ENCODE data around the gene IL23R. TPM values are rescaled to one million over a fixed set of nuclear protein-coding genes. Genes with fewer than 3 reads are reported as not detected.

Gene IL23R
- total RNA-seq, 1 donor from 2014 or later: 3.1 TPM

DNA sequence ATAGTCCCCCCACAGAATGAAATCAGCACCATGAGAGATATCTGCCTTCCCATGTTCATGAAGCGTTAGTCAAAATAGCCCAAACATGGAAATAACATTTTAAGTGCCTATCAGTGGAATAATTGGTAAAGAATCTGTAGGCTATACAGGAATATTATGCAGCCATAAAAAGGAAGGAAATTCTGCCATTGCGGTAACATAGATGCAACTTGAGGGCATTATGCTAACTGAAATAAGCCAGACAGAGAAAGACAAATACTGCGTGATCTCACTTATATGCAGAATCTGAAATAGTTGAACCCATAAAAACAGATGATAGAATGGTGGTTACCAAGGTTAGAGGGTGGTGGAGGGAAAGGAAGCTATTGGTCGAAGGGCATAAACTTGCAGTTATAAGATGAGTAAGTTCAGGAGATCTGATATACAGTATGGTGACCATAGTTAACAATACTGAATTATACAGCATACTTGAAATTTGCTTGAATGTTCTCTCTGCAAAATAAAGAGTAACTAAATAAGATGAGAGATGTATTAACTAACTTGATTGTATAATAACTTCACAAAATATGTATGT lies 699 bp upstream of the IL23R start:
- Mint-ChIP-seq H3K4me1 (peaks cover 36% of the 10 kb centered on the region), H3K9me3 (peaks cover 7% of the 10 kb centered on the region), H3K36me3 (ENCODE audit: low read depth) (peaks cover 6% of the 10 kb centered on the region), H3K27ac (peak overlapping the region; percentile 61), H3K27me3 (no peaks in the 10 kb centered on the region), H3K4me3 (peak overlapping the region; percentile 29)
- no peak for DNase-seq
- intact Hi-C loops (cut with micrococcal nuclease): loop anchor here (1.0 to 10.0 kb wide), 4 partner anchors 15 to 1351 kb away; partner anchors contain the start of gene SERBP1

DNA sequence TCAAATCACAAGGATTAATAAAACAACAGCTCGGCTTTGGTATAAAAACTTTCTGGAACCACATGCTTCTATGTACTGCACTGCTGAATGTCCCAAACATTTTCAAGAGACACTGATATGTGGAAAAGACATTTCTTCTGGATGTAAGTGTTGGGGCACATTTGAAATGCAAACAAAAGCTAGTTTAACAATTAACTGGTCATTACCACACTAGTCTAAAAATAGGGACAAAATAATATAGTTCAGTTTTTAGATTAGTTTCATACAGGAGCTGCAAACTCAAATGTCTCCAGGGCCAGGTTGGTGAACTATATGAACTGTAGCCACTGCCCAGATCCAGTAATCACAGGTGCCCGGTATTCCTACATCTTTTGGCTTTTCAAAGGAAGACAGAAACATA lies 3.2 kb downstream of the IL23R start:
- peaks cover 46% of the 10 kb centered on the region for H3K4me1 Mint-ChIP-seq
- intact Hi-C loops (cut with micrococcal nuclease): loop anchor here (10.0 kb wide), 1 partner anchor 1355 kb away; no protein-coding TSS in a partner anchor

DNA sequence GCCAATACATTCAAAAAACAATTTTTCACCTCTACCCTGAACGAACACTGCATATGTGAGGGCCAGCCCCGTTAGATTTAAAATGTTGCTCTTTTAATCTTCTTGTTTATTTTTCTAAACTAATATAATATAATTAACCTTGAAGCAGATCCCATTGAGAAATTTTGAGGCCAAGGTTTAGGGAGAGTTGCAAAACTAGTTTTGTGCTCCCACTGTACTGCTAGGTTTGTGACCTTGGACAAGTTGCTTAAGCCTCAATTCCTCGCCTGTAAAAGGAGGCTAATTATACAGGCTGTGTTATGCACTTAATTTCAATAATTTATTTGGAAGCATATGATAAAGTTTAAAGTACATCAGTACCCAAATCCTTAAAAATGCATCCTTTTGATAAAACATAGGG lies 3.7 kb downstream of the IL23R start:
- H3K4me1 Mint-ChIP-seq: peaks cover 47% of the 10 kb centered on the region
- no peak overlapping the region for H3K27ac Mint-ChIP-seq
- intact Hi-C loops (cut with micrococcal nuclease): loop anchor here (5.0 to 10.0 kb wide), 3 partner anchors 238 to 1355 kb away; no protein-coding TSS in a partner anchor
- no peak for DNase-seq
- no peak overlapping the region for H3K4me3 Mint-ChIP-seq
- peaks cover 6% of the 10 kb centered on the region for H3K9me3 Mint-ChIP-seq
- H3K27me3 Mint-ChIP-seq: no peaks in the 10 kb centered on the region
- H3K36me3 Mint-ChIP-seq (ENCODE audit: low read depth): peaks cover 7% of the 10 kb centered on the region

More for the DNA sequence above, 3.2 kb downstream of the IL23R start:
- Mint-ChIP-seq H3K27me3 (no peaks in the 10 kb centered on the region), H3K4me3 (no peak overlapping the region), H3K27ac (no peak overlapping the region), H3K36me3 (ENCODE audit: low read depth) (peaks cover 8% of the 10 kb centered on the region), H3K9me3 (peaks cover 6% of the 10 kb centered on the region)
- no peak for DNase-seq

DNA sequence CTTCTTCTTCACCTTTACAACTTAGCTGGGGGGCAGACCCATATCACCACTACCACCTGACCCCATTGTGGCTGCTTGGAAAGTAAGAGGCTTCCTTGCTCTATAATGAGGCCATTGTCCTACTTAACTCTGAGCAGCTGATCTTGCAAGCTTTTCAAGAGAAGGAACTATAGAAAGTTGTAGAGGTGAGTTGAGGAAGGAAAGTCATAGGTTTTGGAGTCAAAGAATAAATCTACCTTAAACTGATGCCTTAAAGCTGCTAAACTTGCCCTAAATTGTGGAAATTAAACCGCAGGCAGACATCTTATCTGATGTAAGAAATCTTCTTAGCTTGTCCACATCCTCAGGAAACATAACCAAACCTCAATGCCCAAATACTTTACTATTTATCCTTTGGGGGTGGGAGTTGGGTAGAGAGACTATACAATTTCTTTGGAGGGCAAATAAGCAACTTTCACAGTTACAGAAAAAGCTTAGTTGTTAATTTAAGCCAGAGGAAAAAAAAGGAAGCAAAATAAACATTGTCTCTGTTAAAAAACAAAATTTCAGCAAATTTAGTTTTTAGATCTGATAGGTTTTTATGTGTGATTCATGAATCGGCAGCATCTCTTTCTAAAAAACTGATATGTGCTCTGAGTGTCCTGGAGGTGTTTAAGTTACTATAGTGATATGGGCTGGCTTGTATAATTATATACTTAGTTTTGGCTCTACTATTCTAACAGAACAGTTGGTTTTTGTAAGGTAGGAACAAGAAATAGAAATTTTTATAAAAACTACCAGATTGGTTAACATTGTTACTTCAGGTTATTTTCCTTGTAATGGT lies 4.7 kb downstream of the IL23R start:
- no peaks in the 10 kb centered on the region for H3K27me3 Mint-ChIP-seq
- H3K9me3 Mint-ChIP-seq: peaks cover 12% of the 10 kb centered on the region
- peak overlapping the region; percentile 75 for H3K4me3 Mint-ChIP-seq
- H3K36me3 Mint-ChIP-seq (ENCODE audit: low read depth): peaks cover 10% of the 10 kb centered on the region
- peaks cover 52% of the 10 kb centered on the region for H3K4me1 Mint-ChIP-seq
- DNase-seq: peak; percentile 79
- H3K27ac Mint-ChIP-seq: peak overlapping the region; percentile 97
- intact Hi-C loops (cut with micrococcal nuclease): loop anchor here (5.0 to 10.0 kb wide), 2 partner anchors 239 to 886 kb away; no protein-coding TSS in a partner anchor

DNA sequence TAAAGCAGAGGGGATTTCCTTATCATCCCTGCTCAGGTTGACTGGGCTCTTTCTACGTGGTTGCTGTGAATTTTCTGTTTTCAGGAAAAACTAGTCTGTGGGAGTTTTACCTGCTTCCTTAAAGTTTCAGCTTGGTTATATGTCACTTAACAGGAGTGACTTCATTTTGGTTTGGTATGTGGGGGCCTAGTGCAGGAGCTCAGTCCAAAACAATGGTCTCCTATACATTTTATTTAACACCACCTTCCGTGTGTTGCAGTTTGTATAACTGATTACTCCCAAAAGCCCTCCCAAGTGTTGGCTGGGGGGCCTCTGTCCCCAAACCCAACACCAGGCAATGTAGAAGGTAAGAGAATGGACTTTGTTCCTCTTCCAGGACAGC lies 5.3 kb downstream of the IL23R start:
- Mint-ChIP-seq H3K27ac (peak overlapping the region; percentile 97), H3K4me1 (peaks cover 51% of the 10 kb centered on the region), H3K36me3 (ENCODE audit: low read depth) (peaks cover 13% of the 10 kb centered on the region), H3K9me3 (peaks cover 15% of the 10 kb centered on the region), H3K27me3 (no peaks in the 10 kb centered on the region), H3K4me3 (peak overlapping the region; percentile 75)
- intact Hi-C loops (cut with micrococcal nuclease): loop anchor here (5.0 to 10.0 kb wide), 2 partner anchors 239 to 887 kb away; no protein-coding TSS in a partner anchor
- DNase-seq: peak; percentile 71

DNA sequence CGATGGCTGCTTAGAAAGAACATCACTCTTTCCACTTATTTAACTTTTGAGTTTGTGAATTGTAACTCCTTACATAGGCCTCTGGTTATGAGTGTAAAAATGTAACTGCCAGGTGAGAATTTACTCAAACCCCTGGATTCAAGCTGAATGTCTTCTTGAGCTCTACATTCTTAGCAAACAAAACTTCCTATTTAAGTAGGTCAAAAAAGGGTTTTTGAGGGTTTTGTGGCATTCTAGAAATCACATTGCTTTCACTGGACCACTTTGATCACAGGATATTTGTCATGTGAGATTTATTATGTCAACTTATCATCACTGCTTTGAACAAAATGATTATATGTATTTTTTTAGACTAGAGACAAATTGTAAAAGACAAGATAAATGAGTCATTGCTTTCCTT lies 5.7 kb downstream of the IL23R start:
- peak; percentile 71 for DNase-seq
- peak overlapping the region; percentile 75 for H3K4me3 Mint-ChIP-seq
- peaks cover 15% of the 10 kb centered on the region for H3K9me3 Mint-ChIP-seq
- peaks cover 14% of the 10 kb centered on the region for H3K36me3 Mint-ChIP-seq (ENCODE audit: low read depth)
- intact Hi-C loops (cut with micrococcal nuclease): loop anchor here (1.0 to 10.0 kb wide), 8 partner anchors 9 to 887 kb away; no protein-coding TSS in a partner anchor
- H3K27ac Mint-ChIP-seq: peak overlapping the region; percentile 97
- no peaks in the 10 kb centered on the region for H3K27me3 Mint-ChIP-seq
- H3K4me1 Mint-ChIP-seq: peaks cover 51% of the 10 kb centered on the region

DNA sequence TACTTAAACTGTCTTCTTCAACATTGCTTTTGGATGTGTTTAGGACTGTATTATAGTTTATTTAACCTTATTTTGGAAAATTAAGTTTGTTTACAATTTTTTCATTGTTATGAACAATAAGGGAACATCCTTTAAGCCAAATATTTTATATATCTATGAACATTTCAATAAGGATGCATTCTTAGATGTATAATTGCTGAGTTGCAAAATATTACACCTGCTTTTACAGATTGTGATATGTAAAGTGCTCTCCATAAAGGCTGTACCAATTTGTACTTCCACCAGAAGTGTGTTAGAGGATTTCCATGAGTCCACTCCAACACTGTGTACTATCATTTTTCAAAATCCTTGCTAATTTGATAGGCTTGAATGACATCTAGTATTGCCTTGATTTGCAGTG lies 7.7 kb downstream of the IL23R start:
- DNase-seq: no peak
- intact Hi-C loops (cut with micrococcal nuclease): loop anchor here (2.0 to 10.0 kb wide), 3 partner anchors 242 to 889 kb away; partner anchors contain the start of gene GADD45A
- H3K9me3 Mint-ChIP-seq: peaks cover 18% of the 10 kb centered on the region
- H3K4me1 Mint-ChIP-seq: peaks cover 47% of the 10 kb centered on the region
- H3K27me3 Mint-ChIP-seq: no peaks in the 10 kb centered on the region
- H3K36me3 Mint-ChIP-seq (ENCODE audit: low read depth): peaks cover 18% of the 10 kb centered on the region
- H3K4me3 Mint-ChIP-seq: no peak overlapping the region
- H3K27ac Mint-ChIP-seq: no peak overlapping the region

DNA sequence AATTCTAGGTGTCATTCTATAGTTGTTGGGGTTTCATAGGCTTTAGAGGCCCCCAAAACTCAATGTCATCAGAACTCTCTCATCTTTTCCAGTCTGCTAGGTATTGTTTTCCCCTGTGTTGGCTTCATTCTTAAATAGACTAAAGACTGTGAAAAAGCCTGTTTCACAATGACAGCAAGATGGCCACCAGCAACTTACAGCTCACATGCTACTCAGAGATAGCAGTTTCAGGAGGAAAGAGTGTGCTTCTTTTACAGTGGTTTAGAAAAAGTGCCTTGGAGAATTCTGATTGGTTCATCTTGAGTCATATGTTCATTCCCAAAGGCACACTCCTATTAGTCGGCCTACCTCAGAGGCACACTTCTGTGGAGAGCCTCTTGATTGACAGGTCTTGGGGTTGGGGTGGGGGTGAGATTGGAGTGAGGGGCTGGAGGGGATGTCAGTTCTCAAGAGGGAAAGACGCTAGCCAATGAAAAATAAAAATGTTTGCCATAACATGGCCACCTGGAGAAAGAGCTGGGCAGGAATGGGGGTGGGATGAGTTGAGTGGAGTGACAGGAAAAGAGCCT lies 8.5 kb downstream of the IL23R start:
- peak overlapping the region; percentile 95 for H3K27ac Mint-ChIP-seq
- peaks cover 48% of the 10 kb centered on the region for H3K4me1 Mint-ChIP-seq
- intact Hi-C loops (cut with micrococcal nuclease): loop anchor here (1.0 to 10.0 kb wide), 5 partner anchors 16 to 890 kb away; partner anchors contain the start of gene GADD45A
- no peaks in the 10 kb centered on the region for H3K27me3 Mint-ChIP-seq
- DNase-seq: no peak
- H3K9me3 Mint-ChIP-seq: peaks cover 26% of the 10 kb centered on the region
- peaks cover 19% of the 10 kb centered on the region for H3K36me3 Mint-ChIP-seq (ENCODE audit: low read depth)
- H3K4me3 Mint-ChIP-seq: peak overlapping the region; percentile 42

DNA sequence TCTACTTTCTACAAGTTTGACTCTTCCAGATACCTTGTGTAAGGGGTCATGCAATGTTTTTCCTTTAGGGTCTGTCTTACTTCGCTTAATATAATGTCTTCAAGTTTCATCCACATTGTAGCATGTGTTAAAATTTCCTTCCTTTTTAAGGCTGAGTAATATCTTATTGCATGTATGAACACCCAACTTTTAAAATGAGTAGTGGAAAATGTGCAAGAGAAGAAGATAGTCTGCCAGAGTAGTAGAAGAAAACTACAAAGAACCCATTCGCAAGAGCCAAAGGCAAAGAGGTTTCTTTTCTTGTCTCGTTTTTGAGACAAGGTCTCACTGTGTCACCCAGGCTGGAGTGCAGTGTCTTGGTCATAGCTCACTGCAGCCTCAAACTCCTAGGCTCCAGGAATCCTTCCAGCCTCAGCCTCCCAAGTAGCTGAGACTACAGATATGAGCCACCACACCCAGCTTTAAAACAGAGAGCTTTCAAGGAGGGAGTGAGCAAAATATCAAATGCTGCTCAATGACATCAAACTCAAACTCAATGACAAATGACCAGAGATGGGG lies 9.4 kb downstream of the IL23R start:
- peak overlapping the region; percentile 95 for H3K27ac Mint-ChIP-seq
- H3K36me3 Mint-ChIP-seq (ENCODE audit: low read depth): peaks cover 21% of the 10 kb centered on the region
- peaks cover 47% of the 10 kb centered on the region for H3K4me1 Mint-ChIP-seq
- peak overlapping the region; percentile 41 for H3K4me3 Mint-ChIP-seq
- no peaks in the 10 kb centered on the region for H3K27me3 Mint-ChIP-seq
- H3K9me3 Mint-ChIP-seq: peaks cover 28% of the 10 kb centered on the region
- intact Hi-C loops (cut with micrococcal nuclease): loop anchor here (1.0 to 10.0 kb wide), 4 partner anchors 15 to 891 kb away; partner anchors contain the start of gene GADD45A
- no peak for DNase-seq

DNA sequence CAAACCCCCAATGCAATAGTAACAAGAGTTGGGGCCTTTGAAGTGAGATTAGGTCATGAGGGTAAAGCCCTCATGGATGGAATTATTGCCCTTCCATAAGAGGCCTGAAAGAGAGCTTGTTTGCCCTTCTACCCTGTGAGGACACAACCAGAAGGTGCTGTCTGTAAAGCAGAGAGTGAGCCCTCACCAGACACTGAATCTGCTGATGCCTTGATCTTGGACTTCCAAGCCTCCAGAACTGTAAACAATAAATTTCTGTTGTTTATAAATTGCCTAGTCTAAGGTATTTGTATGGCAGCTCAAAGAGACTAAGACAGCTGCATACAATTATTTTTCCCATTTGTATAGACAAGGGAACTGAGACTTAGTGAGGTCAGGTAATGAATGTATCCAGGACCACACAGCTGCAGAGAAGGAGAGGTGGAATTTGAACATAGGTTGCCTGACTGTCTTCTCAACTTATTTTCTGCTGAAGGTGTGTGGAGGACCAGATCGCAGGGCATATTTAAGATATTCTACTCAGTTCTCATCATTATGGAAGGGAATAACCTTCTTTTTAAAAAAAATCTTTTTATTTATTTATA lies 18.7 kb downstream of the IL23R start:
- no peak overlapping the region for H3K27ac Mint-ChIP-seq
- H3K27me3 Mint-ChIP-seq: no peaks in the 10 kb centered on the region
- peak; percentile 49 for DNase-seq
- H3K9me3 Mint-ChIP-seq: peaks cover 8% of the 10 kb centered on the region
- H3K36me3 Mint-ChIP-seq (ENCODE audit: low read depth): peaks cover 9% of the 10 kb centered on the region
- intact Hi-C loops (cut with micrococcal nuclease): no loop called here
- peaks cover 7% of the 10 kb centered on the region for H3K4me1 Mint-ChIP-seq
- no peak overlapping the region for H3K4me3 Mint-ChIP-seq

DNA sequence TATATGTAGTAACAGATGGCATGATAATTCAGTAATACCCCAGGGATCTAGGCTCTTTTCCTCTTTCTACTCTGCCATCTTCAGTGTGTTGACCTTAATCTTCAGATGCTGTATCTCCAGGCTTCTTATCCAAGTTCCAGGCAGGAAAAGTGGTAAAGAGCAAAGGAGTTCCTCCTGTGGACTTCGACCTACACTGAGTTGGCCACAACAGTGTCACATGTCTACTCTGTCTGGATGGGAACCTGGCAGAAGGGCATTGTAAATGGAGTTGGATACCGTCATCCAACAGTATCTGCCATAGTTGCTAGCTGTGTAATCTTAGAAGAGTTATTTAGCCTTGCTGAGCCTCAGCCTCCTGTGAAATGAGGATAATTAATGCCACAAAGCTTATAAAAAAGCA lies 21.9 kb downstream of the IL23R start:
- Mint-ChIP-seq H3K36me3 (ENCODE audit: low read depth) (peaks cover 3% of the 10 kb centered on the region), H3K9me3 (no peaks in the 10 kb centered on the region), H3K4me1 (peaks cover 3% of the 10 kb centered on the region), H3K4me3 (no peak overlapping the region), H3K27ac (no peak overlapping the region), H3K27me3 (no peaks in the 10 kb centered on the region)
- intact Hi-C loops (cut with micrococcal nuclease): no loop called here
- DNase-seq: peak; percentile 49

DNA sequence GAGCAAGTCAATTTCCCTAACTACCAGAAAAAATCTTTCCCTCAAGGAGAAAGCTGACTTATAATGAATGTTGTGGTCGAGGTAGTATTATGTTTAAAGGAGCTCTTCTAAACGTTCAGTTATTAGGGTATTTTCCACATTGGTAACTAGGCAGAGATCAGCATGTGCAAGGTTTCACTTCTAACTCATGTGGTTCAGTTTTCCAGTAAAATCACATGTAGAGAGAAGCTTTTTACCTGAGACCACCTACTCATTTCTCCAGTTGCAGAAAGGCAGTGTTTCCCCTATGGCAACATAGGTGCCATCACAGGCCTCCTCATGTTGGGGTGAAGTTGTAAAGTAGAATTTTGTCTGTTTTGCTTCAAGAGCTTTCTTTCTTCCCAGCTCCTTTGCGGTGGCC lies 23.7 kb downstream of the IL23R start:
- peak; percentile 67 for DNase-seq
- Mint-ChIP-seq H3K4me1 (peaks cover 6% of the 10 kb centered on the region), H3K27ac (peak overlapping the region; percentile 91), H3K27me3 (no peaks in the 10 kb centered on the region), H3K36me3 (ENCODE audit: low read depth) (no peaks in the 10 kb centered on the region), H3K9me3 (no peaks in the 10 kb centered on the region), H3K4me3 (peak overlapping the region; percentile 32)
- intact Hi-C loops (cut with micrococcal nuclease): loop anchor here (1.0 to 10.0 kb wide), 4 partner anchors 15 to 815 kb away; no protein-coding TSS in a partner anchor

DNA sequence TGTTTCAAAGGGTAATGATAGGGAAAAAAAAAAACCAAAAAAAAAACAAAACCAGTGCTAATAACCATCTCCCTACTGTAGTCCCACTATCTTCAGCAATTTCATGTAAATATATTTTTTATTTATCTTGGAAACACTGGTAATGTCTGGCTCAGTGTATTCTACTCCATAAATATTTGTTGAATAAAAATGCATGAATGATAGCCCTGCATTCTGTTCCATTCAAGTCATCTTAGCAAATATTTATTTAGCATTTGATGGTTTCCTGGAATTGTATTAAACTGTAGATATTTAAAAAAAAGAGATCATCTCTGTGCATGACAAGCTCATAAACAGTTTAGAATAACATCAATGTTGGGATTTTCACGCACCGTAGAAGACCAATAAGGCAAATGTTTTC lies 24.2 kb downstream of the IL23R start:
- H3K4me3 Mint-ChIP-seq: peak overlapping the region; percentile 18
- intact Hi-C loops (cut with micrococcal nuclease): loop anchor here (1.0 to 10.0 kb wide), 4 partner anchors 15 to 816 kb away; no protein-coding TSS in a partner anchor
- peaks cover 6% of the 10 kb centered on the region for H3K4me1 Mint-ChIP-seq
- no peaks in the 10 kb centered on the region for H3K36me3 Mint-ChIP-seq (ENCODE audit: low read depth)
- H3K27ac Mint-ChIP-seq: peak overlapping the region; percentile 91
- H3K27me3 Mint-ChIP-seq: no peaks in the 10 kb centered on the region
- no peaks in the 10 kb centered on the region for H3K9me3 Mint-ChIP-seq
- no peak for DNase-seq
